ENCODE results near the gene BLOC1S3. TPM values are rescaled to one million over a fixed set of nuclear protein-coding genes. Genes with fewer than 3 reads are reported as not detected.

The BLOC1S3 gene
- total and polyA plus RNA-seq, 2 of the 13 experiments (the other 11 are each of a cell fraction or from before 2014, with no cell fraction given), result 4.3 to 4.8 TPM

DNA sequence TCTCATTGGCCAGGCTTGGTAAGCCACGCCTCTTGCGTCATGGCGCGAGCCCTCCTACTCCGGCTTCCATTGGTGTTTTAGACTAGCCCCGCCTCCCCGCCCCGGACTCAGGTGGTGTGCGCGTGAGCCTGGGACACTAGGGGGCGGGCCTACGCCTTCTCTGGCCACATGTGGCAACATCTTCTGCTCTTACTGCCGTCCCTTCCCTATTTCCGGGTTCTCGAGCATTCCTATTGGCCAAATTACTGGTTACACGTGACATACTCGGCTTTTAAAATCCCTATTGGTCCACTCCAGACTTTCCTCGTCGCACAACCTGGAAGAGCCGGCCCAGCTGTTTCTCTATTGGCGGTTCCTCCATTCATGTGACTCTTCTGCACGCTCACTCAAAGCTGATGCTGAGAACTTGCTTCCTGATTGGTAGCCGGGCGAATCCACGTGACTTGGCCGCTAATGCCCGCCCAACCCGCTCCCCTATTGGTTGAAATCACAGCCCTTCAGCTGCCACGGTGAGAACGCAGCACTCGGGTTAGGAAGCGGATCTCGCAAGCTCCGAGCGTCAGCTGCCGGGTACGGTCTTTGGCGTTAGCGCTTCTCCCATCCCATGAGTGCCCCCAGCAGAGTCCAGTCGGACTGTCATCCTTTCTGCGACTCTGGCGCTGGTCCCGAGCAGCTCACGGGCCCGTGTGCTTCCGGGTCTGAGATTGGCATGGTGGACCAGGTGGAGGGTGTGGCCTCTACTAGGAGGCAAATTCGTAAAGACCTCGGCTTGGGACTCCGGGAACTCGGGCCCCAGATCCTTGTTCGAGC is at the start of gene BLOC1S3 (continued):
- peak; percentile 3; the same call in 1 of the 2 replicates for TF ChIP-seq RXRB (CRISPR knock-in tag; IDR thresholded peaks at IDR 0.05; ENCODE audit: borderline replicate concordance)
- TF ChIP-seq, protein P1, sequence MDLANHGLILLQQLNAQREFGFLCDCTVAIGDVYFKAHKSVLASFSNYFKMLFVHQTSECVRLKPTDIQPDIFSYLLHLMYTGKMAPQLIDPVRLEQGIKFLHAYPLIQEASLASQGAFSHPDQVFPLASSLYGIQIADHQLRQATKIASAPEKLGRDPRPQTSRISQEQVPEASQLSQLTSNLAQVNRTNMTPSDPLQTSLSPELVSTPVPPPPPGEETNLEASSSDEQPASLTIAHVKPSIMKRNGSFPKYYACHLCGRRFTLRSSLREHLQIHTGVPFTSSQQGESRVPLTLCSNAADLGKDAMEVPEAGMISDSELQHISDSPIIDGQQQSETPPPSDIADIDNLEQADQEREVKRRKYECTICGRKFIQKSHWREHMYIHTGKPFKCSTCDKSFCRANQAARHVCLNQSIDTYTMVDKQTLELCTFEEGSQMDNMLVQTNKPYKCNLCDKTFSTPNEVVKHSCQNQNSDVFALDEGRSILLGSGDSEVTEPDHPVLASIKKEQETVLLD (CRISPR knock-in tag; IDR thresholded peaks at IDR 0.05; ENCODE audit: low read depth), result no peak
- TF ChIP-seq IRX3 (CRISPR knock-in tag; IDR thresholded peaks at IDR 0.05; ENCODE audit: borderline replicate concordance, low read depth), result no peak
- TF ChIP-seq, protein P2, sequence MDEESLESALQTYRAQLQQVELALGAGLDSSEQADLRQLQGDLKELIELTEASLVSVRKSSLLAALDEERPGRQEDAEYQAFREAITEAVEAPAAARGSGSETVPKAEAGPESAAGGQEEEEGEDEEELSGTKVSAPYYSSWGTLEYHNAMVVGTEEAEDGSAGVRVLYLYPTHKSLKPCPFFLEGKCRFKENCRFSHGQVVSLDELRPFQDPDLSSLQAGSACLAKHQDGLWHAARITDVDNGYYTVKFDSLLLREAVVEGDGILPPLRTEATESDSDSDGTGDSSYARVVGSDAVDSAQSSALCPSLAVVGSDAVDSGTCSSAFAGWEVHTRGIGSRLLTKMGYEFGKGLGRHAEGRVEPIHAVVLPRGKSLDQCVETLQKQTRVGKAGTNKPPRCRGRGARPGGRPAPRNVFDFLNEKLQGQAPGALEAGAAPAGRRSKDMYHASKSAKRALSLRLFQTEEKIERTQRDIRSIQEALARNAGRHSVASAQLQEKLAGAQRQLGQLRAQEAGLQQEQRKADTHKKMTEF (CRISPR knock-in tag; IDR thresholded peaks at IDR 0.05), result peak; percentile 55
- TF ChIP-seq, protein P3, sequence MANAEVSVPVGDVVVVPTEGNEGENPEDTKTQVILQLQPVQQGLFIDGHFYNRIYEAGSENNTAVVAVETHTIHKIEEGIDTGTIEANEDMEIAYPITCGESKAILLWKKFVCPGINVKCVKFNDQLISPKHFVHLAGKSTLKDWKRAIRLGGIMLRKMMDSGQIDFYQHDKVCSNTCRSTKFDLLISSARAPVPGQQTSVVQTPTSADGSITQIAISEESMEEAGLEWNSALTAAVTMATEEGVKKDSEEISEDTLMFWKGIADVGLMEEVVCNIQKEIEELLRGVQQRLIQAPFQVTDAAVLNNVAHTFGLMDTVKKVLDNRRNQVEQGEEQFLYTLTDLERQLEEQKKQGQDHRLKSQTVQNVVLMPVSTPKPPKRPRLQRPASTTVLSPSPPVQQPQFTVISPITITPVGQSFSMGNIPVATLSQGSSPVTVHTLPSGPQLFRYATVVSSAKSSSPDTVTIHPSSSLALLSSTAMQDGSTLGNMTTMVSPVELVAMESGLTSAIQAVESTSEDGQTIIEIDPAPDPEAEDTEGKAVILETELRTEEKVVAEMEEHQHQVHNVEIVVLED (CRISPR knock-in tag; IDR thresholded peaks at IDR 0.05; ENCODE audit: borderline replicate concordance), result peak; percentile 82
- TF ChIP-seq CHCHD3 (CRISPR knock-in tag; IDR thresholded peaks at IDR 0.05), result no peak
- TF ChIP-seq, protein P4, sequence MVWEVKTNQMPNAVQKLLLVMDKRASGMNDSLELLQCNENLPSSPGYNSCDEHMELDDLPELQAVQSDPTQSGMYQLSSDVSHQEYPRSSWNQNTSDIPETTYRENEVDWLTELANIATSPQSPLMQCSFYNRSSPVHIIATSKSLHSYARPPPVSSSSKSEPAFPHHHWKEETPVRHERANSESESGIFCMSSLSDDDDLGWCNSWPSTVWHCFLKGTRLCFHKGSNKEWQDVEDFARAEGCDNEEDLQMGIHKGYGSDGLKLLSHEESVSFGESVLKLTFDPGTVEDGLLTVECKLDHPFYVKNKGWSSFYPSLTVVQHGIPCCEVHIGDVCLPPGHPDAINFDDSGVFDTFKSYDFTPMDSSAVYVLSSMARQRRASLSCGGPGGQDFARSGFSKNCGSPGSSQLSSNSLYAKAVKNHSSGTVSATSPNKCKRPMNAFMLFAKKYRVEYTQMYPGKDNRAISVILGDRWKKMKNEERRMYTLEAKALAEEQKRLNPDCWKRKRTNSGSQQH (CRISPR knock-in tag; IDR thresholded peaks at IDR 0.05; ENCODE audit: low read depth), result peak; percentile 69; the same call in 1 of the 2 replicates
- TF ChIP-seq SP1 (IDR thresholded peaks at IDR 0.05), result no peak; the same call in 1 of the 2 replicates
- peak; percentile 92 for TF ChIP-seq SP1 (CRISPR knock-in tag; IDR thresholded peaks at IDR 0.05)
- TF ChIP-seq, protein P5, sequence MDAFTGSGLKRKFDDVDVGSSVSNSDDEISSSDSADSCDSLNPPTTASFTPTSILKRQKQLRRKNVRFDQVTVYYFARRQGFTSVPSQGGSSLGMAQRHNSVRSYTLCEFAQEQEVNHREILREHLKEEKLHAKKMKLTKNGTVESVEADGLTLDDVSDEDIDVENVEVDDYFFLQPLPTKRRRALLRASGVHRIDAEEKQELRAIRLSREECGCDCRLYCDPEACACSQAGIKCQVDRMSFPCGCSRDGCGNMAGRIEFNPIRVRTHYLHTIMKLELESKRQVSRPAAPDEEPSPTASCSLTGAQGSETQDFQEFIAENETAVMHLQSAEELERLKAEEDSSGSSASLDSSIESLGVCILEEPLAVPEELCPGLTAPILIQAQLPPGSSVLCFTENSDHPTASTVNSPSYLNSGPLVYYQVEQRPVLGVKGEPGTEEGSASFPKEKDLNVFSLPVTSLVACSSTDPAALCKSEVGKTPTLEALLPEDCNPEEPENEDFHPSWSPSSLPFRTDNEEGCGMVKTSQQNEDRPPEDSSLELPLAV (CRISPR knock-in tag; conservative IDR thresholded peaks at IDR 0.05; ENCODE audit: low read depth), result no peak
- TF ChIP-seq, protein P6, sequence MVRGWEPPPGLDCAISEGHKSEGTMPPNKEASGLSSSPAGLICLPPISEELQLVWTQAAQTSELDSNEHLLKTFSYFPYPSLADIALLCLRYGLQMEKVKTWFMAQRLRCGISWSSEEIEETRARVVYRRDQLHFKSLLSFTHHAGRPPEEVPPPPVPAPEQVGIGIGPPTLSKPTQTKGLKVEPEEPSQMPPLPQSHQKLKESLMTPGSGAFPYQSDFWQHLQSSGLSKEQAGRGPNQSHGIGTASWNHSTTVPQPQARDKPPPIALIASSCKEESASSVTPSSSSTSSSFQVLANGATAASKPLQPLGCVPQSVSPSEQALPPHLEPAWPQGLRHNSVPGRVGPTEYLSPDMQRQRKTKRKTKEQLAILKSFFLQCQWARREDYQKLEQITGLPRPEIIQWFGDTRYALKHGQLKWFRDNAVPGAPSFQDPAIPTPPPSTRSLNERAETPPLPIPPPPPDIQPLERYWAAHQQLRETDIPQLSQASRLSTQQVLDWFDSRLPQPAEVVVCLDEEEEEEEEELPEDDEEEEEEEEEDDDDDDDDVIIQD (CRISPR knock-in tag; IDR thresholded peaks at IDR 0.05; ENCODE audit: low read depth), result 0 out of 2 replicates have a peak, but pooled peaks have one; percentile 8
- TF ChIP-seq, protein P7, sequence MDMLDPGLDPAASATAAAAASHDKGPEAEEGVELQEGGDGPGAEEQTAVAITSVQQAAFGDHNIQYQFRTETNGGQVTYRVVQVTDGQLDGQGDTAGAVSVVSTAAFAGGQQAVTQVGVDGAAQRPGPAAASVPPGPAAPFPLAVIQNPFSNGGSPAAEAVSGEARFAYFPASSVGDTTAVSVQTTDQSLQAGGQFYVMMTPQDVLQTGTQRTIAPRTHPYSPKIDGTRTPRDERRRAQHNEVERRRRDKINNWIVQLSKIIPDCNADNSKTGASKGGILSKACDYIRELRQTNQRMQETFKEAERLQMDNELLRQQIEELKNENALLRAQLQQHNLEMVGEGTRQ (IDR thresholded peaks at IDR 0.05; ENCODE audit: low read depth, low read length), result peak; percentile 84; the same call in 1 of the 2 replicates
- TF ChIP-seq, protein P7 (CRISPR knock-in tag; IDR thresholded peaks at IDR 0.05; ENCODE audit: borderline replicate concordance), result peak; percentile 95
- TF ChIP-seq SIN3A (IDR thresholded peaks at IDR 0.05; ENCODE audit: borderline replicate concordance, low read depth, low read length), result peak; percentile 77
- no peak for TF ChIP-seq ZC3H4 (CRISPR knock-in tag; IDR thresholded peaks at IDR 0.05; ENCODE audit: borderline replicate concordance)
- peak; percentile 27 for TF ChIP-seq ASH2L (IDR thresholded peaks at IDR 0.05; ENCODE audit: insufficient read length, low read depth, low read length)

All from HepG2 (cell line).